Measurements from ENCODE around the gene IL22RA1.

IL22RA1 gene

GRCh38 chr1:24186031-24186710 is 43.2 kb upstream of the IL22RA1 start:
- peak overlapping the region; percentile 95 for H3K4me2 ChIP-seq (ENCODE audit: low read depth, low read length, poor library complexity, severe bottlenecking)
- no peaks in the 10 kb centered on the region for H3K27me3 ChIP-seq (ENCODE audit: low read length)
- H2AFZ ChIP-seq (ENCODE audit: low read depth, low read length, severe bottlenecking) = no peak overlapping the region
- no peaks in the 10 kb centered on the region for H3K9me3 ChIP-seq (ENCODE audit: insufficient read depth, low read length)
- peak overlapping the region; percentile 100 for H3K27ac ChIP-seq (ENCODE audit: low read depth, low read length)
- H3K4me3 ChIP-seq (ENCODE audit: insufficient read depth, low read length, poor library complexity, severe bottlenecking) = peak overlapping the region; percentile 99
- H3F3A ChIP-seq (ENCODE audit: insufficient read depth) = peaks cover 33% of the 10 kb centered on the region
- H3K9me2 ChIP-seq (replicated peaks; ENCODE audit: insufficient read depth, low read length) = no peaks in the 10 kb centered on the region
- TF ChIP-seq CTCF (IDR thresholded peaks at IDR 0.05; ENCODE audit: insufficient read depth, low read length, poor library complexity, severe bottlenecking) = no peak
- TF ChIP-seq EZH2phosphoT487 (conservative IDR thresholded peaks at IDR 0.05; ENCODE audit: low read length) = no peak
- peak overlapping the region; percentile 93 for H3K9ac ChIP-seq (ENCODE audit: low read length)
- H4K20me1 ChIP-seq (ENCODE audit: low read depth, low read length) = no peaks in the 10 kb centered on the region; the same call in 1 of the 2 replicates
- peaks cover 65% of the 10 kb centered on the region for H3K79me2 ChIP-seq (ENCODE audit: insufficient read depth, low read length)
- peaks cover 12% of the 10 kb centered on the region; the same call in 1 of the 2 replicates for H3K36me3 ChIP-seq (ENCODE audit: low read length)

- Histone ChIP-seq H3K27ac (ENCODE audit: low read depth, low read length) (peak overlapping the region; percentile 100), H3K27me3 (ENCODE audit: low read length) (no peaks in the 10 kb centered on the region), H2AFZ (ENCODE audit: low read depth, low read length, severe bottlenecking) (no peak overlapping the region), H3K9me3 (ENCODE audit: insufficient read depth, low read length) (no peaks in the 10 kb centered on the region), H3F3A (ENCODE audit: insufficient read depth) (peaks cover 23% of the 10 kb centered on the region), H3K4me2 (ENCODE audit: low read depth, low read length, poor library complexity, severe bottlenecking) (peak overlapping the region; percentile 95), H3K9ac (ENCODE audit: low read length) (peak overlapping the region; percentile 93), H4K20me1 (ENCODE audit: low read depth, low read length) (no peaks in the 10 kb centered on the region; the same call in 1 of the 2 replicates), H3K36me3 (ENCODE audit: low read length) (peaks cover 12% of the 10 kb centered on the region; the same call in 1 of the 2 replicates), H3K4me3 (ENCODE audit: insufficient read depth, low read length, poor library complexity, severe bottlenecking) (peak overlapping the region; percentile 99), H3K79me2 (ENCODE audit: insufficient read depth, low read length) (peaks cover 76% of the 10 kb centered on the region), H3K9me2 (replicated peaks; ENCODE audit: insufficient read depth, low read length) (no peaks in the 10 kb centered on the region)
- TF ChIP-seq CTCF (IDR thresholded peaks at IDR 0.05; ENCODE audit: insufficient read depth, low read length, poor library complexity, severe bottlenecking) (no peak), EZH2phosphoT487 (conservative IDR thresholded peaks at IDR 0.05; ENCODE audit: low read length) (no peak)
These were observed 42.1 kb upstream of the IL22RA1 start for GRCh38 chr1:24185076-24185475.

GRCh38 chr1:24182061-24182460 is 39.1 kb upstream of the IL22RA1 start:
- peaks cover 9% of the 10 kb centered on the region; the same call in 1 of the 2 replicates for H3F3A ChIP-seq (ENCODE audit: insufficient read depth)
- H3K9ac ChIP-seq (ENCODE audit: low read length) = no peak overlapping the region
- no peaks in the 10 kb centered on the region for H3K9me3 ChIP-seq (ENCODE audit: insufficient read depth, low read length)
- no peak overlapping the region for H3K27ac ChIP-seq (ENCODE audit: low read depth, low read length)
- no peaks in the 10 kb centered on the region for H3K9me2 ChIP-seq (replicated peaks; ENCODE audit: insufficient read depth, low read length)
- peak overlapping the region; percentile 21 for H3K4me2 ChIP-seq (ENCODE audit: low read depth, low read length, poor library complexity, severe bottlenecking)
- H3K36me3 ChIP-seq (ENCODE audit: low read length) = peaks cover 25% of the 10 kb centered on the region
- peaks cover 100% of the 10 kb centered on the region for H3K79me2 ChIP-seq (ENCODE audit: insufficient read depth, low read length)
- no peak overlapping the region for H3K4me3 ChIP-seq (ENCODE audit: insufficient read depth, low read length, poor library complexity, severe bottlenecking)
- peaks cover 3% of the 10 kb centered on the region; the same call in 1 of the 2 replicates for H4K20me1 ChIP-seq (ENCODE audit: low read depth, low read length)
- H2AFZ ChIP-seq (ENCODE audit: low read depth, low read length, severe bottlenecking) = no peak overlapping the region
- H3K27me3 ChIP-seq (ENCODE audit: low read length) = no peaks in the 10 kb centered on the region
- TF ChIP-seq CTCF (IDR thresholded peaks at IDR 0.05; ENCODE audit: insufficient read depth, low read length, poor library complexity, severe bottlenecking) (no peak), EZH2phosphoT487 (conservative IDR thresholded peaks at IDR 0.05; ENCODE audit: low read length) (no peak)
